C4-2B (cell line): ENCODE measurements around the gene CMIP.

Experiments
- H3K27ac ChIP-seq: fragments of 450-650 bp; 2 replicates; pipeline ENCODE4 v1.5.1; 2017
- CTCF ChIP-seq: fragments of 450-650 bp; conservative IDR thresholded peaks from 2 replicates; pipeline ENCODE4 v1.5.1; 2017; ENCODE audit warnings: mild to moderate bottlenecking
- ZFX ChIP-seq: fragments of 450-650 bp; IDR thresholded peaks from 2 replicates; pipeline ENCODE4 v1.6.1; 2017

The CMIP gene

GRCh38 chr16:81548876-81549546 lies 104.4 kb downstream of the CMIP start:
- no peak for TF ChIP-seq CTCF
- no peak for TF ChIP-seq ZFX
- no peak overlapping the region for H3K27ac ChIP-seq

GRCh38 chr16:81549547-81550431 lies 105.2 kb downstream of the CMIP start:
- H3K27ac ChIP-seq: no peak overlapping the region
- TF ChIP-seq CTCF: no peak

DNA sequence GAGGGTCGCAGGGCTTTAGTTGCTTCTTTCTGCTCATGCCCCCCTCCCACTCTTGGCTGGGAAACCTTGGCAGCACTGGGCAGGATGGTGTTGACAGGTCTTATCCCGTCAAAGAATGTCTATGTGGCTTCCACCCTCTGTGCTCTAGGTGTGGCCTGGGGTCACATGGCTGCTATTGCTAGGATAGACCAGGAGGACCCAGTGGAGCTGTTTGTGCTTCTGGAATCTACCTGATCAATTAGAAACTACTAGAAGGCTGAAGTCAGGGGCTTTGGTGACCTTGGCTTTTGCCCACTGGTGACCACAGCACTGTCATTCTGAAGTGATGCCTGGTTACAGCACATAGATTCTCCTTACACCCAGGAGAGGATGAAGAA lies 105.8 kb downstream of the CMIP start:
- TF ChIP-seq CTCF (no peak), ZFX (no peak)
- H3K27ac ChIP-seq: no peak overlapping the region

- TF ChIP-seq ZFX: no peak
- TF ChIP-seq CTCF: no peak
- H3K27ac ChIP-seq: no peak overlapping the region
These were observed 106.7 kb downstream of the CMIP start for GRCh38 chr16:81551151-81551808.

DNA sequence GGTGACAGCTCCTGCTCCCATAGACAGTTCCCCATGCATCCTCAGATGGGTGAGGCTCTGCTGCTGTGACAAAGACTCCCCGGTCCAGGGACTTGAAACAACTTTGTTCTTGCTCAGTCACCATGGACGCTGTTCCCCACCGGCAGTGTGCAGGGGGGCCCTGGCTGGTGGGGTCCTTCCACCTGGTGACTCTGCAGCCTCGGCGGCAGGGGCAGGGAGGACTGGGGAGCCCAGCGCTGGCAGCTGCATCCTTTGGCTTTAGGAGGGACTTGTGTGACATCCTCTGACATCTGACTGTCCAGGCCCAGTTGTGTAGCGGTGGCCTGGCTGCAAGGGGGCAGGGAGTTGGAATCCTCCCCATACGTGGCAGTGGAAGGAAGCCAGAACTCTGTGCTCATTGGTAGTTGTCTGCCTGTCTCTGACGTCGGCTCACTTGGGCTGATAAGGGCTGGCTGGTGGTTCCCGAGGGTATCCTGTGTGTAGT lies 107.3 kb downstream of the CMIP start:
- H3K27ac ChIP-seq: no peak overlapping the region
- TF ChIP-seq ZFX: no peak
- no peak for TF ChIP-seq CTCF

- no peak overlapping the region for H3K27ac ChIP-seq
- TF ChIP-seq ZFX (no peak), CTCF (no peak)
These were observed 108.1 kb downstream of the CMIP start for GRCh38 chr16:81552743-81553079.
